ENCODE measurements around the gene ADGB.

DNA sequence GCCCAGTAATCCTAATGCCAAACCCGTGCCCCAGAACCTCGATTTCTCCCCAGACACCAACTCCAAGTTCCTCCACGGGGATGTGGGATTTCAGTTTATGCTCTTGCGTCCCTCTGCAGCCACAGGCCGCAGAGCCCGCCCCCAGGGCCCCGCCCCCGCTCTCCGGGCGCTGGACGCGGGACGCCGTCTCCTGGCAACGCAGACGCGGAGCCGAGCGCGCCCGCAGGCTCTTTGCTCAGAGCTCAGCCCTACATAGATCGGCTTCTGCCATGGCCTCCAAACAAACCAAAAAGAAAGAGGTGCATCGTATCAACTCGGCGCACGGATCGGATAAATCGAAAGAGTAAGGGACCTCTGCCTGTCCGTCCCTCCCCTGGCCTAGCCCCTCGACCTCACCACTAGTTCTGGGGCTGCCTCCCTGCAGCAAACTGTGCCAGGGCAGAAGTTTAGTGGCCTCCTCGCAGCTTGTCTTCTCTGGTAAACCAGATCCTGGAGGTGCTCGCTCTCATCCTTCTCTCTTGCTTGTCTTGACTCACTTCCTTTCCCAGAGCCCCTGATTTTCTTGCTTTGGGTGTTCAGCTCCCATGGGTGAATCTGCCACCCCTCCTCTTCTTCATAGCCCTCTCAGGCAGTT is at the start of gene ADGB:
- TF ChIP-seq RAD21 (IDR thresholded peaks at IDR 0.05; ENCODE audit: low read depth) = no peak
- TF ChIP-seq, protein P1, sequence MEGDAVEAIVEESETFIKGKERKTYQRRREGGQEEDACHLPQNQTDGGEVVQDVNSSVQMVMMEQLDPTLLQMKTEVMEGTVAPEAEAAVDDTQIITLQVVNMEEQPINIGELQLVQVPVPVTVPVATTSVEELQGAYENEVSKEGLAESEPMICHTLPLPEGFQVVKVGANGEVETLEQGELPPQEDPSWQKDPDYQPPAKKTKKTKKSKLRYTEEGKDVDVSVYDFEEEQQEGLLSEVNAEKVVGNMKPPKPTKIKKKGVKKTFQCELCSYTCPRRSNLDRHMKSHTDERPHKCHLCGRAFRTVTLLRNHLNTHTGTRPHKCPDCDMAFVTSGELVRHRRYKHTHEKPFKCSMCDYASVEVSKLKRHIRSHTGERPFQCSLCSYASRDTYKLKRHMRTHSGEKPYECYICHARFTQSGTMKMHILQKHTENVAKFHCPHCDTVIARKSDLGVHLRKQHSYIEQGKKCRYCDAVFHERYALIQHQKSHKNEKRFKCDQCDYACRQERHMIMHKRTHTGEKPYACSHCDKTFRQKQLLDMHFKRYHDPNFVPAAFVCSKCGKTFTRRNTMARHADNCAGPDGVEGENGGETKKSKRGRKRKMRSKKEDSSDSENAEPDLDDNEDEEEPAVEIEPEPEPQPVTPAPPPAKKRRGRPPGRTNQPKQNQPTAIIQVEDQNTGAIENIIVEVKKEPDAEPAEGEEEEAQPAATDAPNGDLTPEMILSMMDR (IDR thresholded peaks at IDR 0.05 in 2 of 3, conservative IDR thresholded peaks at IDR 0.05 in 1 of 3; ENCODE audit: borderline replicate concordance in 1 of 3, insufficient read depth in 1 of 3, low read depth in 2 of 3, low read length in 2 of 3) = no peak
- TF ChIP-seq REST (IDR thresholded peaks at IDR 0.05; ENCODE audit: low read depth) = no peak
- no peak for TF ChIP-seq POLR2AphosphoS5 (IDR thresholded peaks at IDR 0.05; ENCODE audit: low read depth, low read length)
- TF ChIP-seq JUND (IDR thresholded peaks at IDR 0.05) = no peak
- TF ChIP-seq, protein P2, sequence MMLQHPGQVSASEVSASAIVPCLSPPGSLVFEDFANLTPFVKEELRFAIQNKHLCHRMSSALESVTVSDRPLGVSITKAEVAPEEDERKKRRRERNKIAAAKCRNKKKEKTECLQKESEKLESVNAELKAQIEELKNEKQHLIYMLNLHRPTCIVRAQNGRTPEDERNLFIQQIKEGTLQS (IDR thresholded peaks at IDR 0.05) = no peak
- no peak for TF ChIP-seq CEBPB (IDR thresholded peaks at IDR 0.05; ENCODE audit: low read depth)
- TF ChIP-seq POLR2A (IDR thresholded peaks at IDR 0.05; ENCODE audit: borderline replicate concordance, extremely low read depth, insufficient read depth, insufficient read length) = no peak
- TF ChIP-seq, protein P3, sequence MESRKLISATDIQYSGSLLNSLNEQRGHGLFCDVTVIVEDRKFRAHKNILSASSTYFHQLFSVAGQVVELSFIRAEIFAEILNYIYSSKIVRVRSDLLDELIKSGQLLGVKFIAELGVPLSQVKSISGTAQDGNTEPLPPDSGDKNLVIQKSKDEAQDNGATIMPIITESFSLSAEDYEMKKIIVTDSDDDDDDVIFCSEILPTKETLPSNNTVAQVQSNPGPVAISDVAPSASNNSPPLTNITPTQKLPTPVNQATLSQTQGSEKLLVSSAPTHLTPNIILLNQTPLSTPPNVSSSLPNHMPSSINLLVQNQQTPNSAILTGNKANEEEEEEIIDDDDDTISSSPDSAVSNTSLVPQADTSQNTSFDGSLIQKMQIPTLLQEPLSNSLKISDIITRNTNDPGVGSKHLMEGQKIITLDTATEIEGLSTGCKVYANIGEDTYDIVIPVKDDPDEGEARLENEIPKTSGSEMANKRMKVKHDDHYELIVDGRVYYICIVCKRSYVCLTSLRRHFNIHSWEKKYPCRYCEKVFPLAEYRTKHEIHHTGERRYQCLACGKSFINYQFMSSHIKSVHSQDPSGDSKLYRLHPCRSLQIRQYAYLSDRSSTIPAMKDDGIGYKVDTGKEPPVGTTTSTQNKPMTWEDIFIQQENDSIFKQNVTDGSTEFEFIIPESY (IDR thresholded peaks at IDR 0.05; ENCODE audit: extremely low read depth, insufficient replicate concordance, low read length) = no peak

Data from HCT116 (cell line).